Tracheal epithelial cell (primary cell): ENCODE measurements around the gene KIF18B. TPM values are rescaled to one million over a fixed set of nuclear protein-coding genes. Genes with fewer than 3 reads are reported as not detected.

Experiments used
- total RNA-seq: library from RNA; depleted of rRNA; stranded (reverse); fragments of >200 nt; gene quantifications from 2 replicates; pipeline ENCODE4 v1.2.1, GENCODE V29; 2014

The KIF18B gene
- total RNA-seq, result 0.24 TPM in 1 of 2 replicates, not detected in the other

GRCh38 chr17:44947461-44948314 is at the start of gene KIF18B:
Gene KIF18B, minus strand, starts transcription at chr17:44947773. Its CDS starts 11,429 bp downstream, at chr17:44936344.

GRCh38 chr17:44968225-44969143 is 20.9 kb upstream of the KIF18B start, which contains the start of gene C1QL1:
Gene C1QL1, minus strand, starts transcription at chr17:44968303. Its CDS starts 255 bp downstream, at chr17:44968048.

GRCh38 chr17:44915321-44915726 is 32.2 kb downstream of the KIF18B start, which contains the start of gene GFAP:
Gene GFAP, minus strand, starts transcription at chr17:44915500. Its CDS starts 14 bp downstream, at chr17:44915486.

GRCh38 chr17:44899074-44899782 is 48.3 kb downstream of the KIF18B start, which contains the start of gene EFTUD2:
Gene EFTUD2, minus strand, starts transcription at chr17:44899445. Its CDS starts 4,924 bp downstream, at chr17:44894521.

Other genes starting within 250 kb of the KIF18B start
- gene DBF4B, start 239.1 kb downstream of the KIF18B start, total RNA-seq, result 0.64 and 0.72 TPM in 2 replicates
- gene ADAM11, start 188.8 kb downstream of the KIF18B start, total RNA-seq, result 0.21 TPM in 1 of 2 replicates, not detected in the other
- gene GJC1, start 117.5 kb downstream of the KIF18B start, total RNA-seq, result under 0.01 and 12.3 TPM in 2 replicates
- not detected in 2 replicates for gene HIGD1B, start 99.9 kb downstream of the KIF18B start, total RNA-seq
- 58.0 and 87.7 TPM in 2 replicates for gene EFTUD2, start 48.3 kb downstream of the KIF18B start, total RNA-seq
- not detected in 2 replicates for gene GFAP, start 32.3 kb downstream of the KIF18B start, total RNA-seq
- not detected in 2 replicates for gene C1QL1, start 20.5 kb upstream of the KIF18B start, total RNA-seq
- 37.8 and 43.9 TPM in 2 replicates for gene DCAKD, start 103.9 kb upstream of the KIF18B start, total RNA-seq
- 56.7 and 65.1 TPM in 2 replicates for gene NMT1, start 113.5 kb upstream of the KIF18B start, total RNA-seq
- gene PLCD3, start 184.7 kb upstream of the KIF18B start, total RNA-seq, result 68.0 and 144 TPM in 2 replicates
- gene ACBD4, start 187.9 kb upstream of the KIF18B start, total RNA-seq, result 4.1 and 5.3 TPM in 2 replicates
- 6.6 and 6.7 TPM in 2 replicates for gene HEXIM1, start 200.7 kb upstream of the KIF18B start, total RNA-seq
- gene HEXIM2, start 214.1 kb upstream of the KIF18B start, total RNA-seq, result 4.1 and 7.9 TPM in 2 replicates